ENCODE data around the gene TSC1.

The TSC1 gene

DNA sequence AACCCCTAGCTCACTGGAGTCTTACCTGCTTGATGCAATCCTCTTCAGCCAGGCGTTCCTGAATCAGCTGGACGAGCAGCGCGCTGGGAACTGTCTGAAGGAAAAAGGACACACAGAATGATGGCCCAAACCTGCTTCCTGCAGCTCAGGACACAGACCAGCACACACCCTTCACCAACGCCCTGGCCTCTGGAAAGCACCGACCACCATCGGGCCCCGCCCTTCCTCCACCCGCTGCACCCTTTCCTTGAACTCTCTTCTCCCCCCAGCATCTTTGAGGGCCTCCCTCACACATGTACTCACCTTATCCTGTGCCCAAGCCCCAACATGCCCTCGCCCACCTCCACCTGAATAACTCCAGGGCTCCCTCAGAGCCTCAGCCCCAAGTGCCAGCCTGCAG lies 89.6 kb downstream of the TSC1 start:
- no peak for TF ChIP-seq ZNF266 (tag by site-specific recombination; IDR thresholded peaks at IDR 0.05; ENCODE audit: low read depth)
- TF ChIP-seq KLF1 (tag by site-specific recombination; IDR thresholded peaks at IDR 0.05) = peak; percentile 93
- Histone ChIP-seq H3K9me3 (ENCODE audit: control insufficient read depth, insufficient read depth, low read depth, low read length) (no peaks in the 10 kb centered on the region), H3K27ac (ENCODE audit: extremely low read depth, low read depth, low read length) (no peak overlapping the region), H3K36me3 (ENCODE audit: control insufficient read depth in 2 of 2, insufficient read depth in 1 of 2, low read length in 2 of 2) (no peaks in the 10 kb centered on the region), H3K4me1 (ENCODE audit: control insufficient read depth, insufficient read depth, low read length) (no peaks in the 10 kb centered on the region), H3K4me3 (ENCODE audit: low read depth, low read length) (no peak overlapping the region)
- POLR2A ChIA-PET = no interaction called here
- CTCF ChIA-PET = no interaction called here

DNA sequence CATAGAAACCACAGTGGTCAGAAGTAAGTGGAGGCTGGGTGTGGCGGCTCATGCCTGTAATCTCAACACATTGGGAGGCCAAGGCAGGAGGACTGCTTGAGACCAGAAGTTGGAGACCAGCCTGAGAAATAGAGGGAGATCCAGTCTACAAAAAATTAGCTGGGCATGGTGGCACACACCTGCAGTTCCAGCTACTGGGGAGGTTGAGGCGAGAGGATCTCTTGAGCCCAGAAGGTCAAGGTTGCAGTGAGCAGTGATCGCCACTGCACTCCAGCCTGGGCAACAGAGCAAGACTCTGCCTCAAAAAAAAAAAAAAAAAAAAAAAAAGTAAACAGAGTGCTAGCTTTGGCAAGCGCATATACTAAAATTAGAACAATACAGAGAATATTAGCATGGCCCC lies 90.9 kb downstream of the TSC1 start:
- Histone ChIP-seq H3K4me3 (ENCODE audit: low read depth, low read length) (no peak overlapping the region), H3K27ac (ENCODE audit: extremely low read depth, low read depth, low read length) (no peak overlapping the region), H3K36me3 (ENCODE audit: control insufficient read depth in 2 of 2, insufficient read depth in 1 of 2, low read length in 2 of 2) (no peaks in the 10 kb centered on the region), H3K4me1 (ENCODE audit: control insufficient read depth, insufficient read depth, low read length) (no peaks in the 10 kb centered on the region), H3K9me3 (ENCODE audit: control insufficient read depth, insufficient read depth, low read depth, low read length) (no peaks in the 10 kb centered on the region)
- TF ChIP-seq ZNF629 (tag by site-specific recombination; IDR thresholded peaks at IDR 0.05) (no peak), ZNF529 (tag by site-specific recombination; IDR thresholded peaks at IDR 0.05; ENCODE audit: insufficient replicate concordance) (no peak), ZNF785 (tag by site-specific recombination; IDR thresholded peaks at IDR 0.05) (no peak), HOXD13 (CRISPR knock-in tag; IDR thresholded peaks at IDR 0.05; ENCODE audit: borderline replicate concordance) (no peak), ZNF211 (tag by site-specific recombination; IDR thresholded peaks at IDR 0.05; ENCODE audit: low read depth) (no peak), ZNF558 (tag by site-specific recombination; IDR thresholded peaks at IDR 0.05) (no peak), ZNF426 (tag by site-specific recombination; IDR thresholded peaks at IDR 0.05) (no peak)
- TF ChIP-seq, protein P1, sequence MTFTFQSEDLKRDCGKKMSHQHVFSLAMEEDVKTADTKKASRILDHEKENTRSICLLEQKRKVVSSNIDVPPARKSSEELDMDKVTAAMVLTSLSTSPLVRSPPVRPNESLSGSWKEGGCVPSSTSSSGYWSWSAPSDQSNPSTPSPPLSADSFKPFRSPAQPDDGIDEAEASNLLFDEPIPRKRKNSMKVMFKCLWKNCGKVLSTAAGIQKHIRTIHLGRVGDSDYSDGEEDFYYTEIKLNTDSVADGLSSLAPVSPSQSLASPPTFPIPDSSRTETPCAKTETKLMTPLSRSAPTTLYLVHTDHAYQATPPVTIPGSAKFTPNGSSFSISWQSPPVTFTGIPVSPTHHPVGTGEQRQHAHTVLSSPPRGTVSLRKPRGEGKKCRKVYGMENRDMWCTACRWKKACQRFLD (tag by site-specific recombination; IDR thresholded peaks at IDR 0.05) = no peak
- TF ChIP-seq, protein P2, sequence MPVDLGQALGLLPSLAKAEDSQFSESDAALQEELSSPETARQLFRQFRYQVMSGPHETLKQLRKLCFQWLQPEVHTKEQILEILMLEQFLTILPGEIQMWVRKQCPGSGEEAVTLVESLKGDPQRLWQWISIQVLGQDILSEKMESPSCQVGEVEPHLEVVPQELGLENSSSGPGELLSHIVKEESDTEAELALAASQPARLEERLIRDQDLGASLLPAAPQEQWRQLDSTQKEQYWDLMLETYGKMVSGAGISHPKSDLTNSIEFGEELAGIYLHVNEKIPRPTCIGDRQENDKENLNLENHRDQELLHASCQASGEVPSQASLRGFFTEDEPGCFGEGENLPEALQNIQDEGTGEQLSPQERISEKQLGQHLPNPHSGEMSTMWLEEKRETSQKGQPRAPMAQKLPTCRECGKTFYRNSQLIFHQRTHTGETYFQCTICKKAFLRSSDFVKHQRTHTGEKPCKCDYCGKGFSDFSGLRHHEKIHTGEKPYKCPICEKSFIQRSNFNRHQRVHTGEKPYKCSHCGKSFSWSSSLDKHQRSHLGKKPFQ (tag by site-specific recombination; IDR thresholded peaks at IDR 0.05) = no peak
- ChIA-PET CTCF (interaction anchor here (0.5 to 0.7 kb wide), 2 partner anchors 21 to 48 kb away, joined by 5 read pairs; no protein-coding TSS in a partner anchor), POLR2A (no interaction called here)

DNA sequence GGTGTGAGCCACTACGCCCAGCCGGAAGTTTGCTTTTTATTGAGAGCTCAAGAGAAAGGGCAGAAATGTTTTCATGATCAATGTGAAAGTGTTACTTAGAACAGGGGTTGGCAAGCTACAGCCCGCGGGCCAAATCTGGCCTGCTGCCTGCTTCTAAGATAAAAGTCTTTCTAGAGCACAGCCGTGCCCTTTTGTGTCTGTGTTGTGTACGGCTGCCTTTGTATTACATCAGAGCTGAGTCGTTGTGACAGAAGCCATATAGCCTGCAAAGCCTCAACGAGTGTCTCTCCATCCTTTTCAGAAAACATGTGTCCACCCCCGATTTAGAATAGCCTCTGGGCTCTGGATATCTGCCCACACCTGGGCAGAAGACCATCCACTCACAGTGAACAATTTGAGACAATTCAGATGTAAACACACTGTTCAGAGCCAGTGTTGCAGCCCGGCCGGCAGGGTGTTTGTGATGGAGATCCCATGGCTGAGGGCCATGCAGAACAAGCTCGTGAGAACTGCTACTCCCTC lies 95.2 kb downstream of the TSC1 start:
- TF ChIP-seq ZNF354C (tag by site-specific recombination; IDR thresholded peaks at IDR 0.05; ENCODE audit: borderline replicate concordance, low read depth) (no peak), ZNF138 (tag by site-specific recombination; IDR thresholded peaks at IDR 0.05; ENCODE audit: borderline replicate concordance) (no peak)
- Histone ChIP-seq H3K4me3 (ENCODE audit: low read depth, low read length) (no peak overlapping the region), H3K27ac (ENCODE audit: extremely low read depth, low read depth, low read length) (no peak overlapping the region), H3K9me3 (ENCODE audit: control insufficient read depth, insufficient read depth, low read depth, low read length) (no peaks in the 10 kb centered on the region), H3K36me3 (ENCODE audit: control insufficient read depth in 2 of 2, insufficient read depth in 1 of 2, low read length in 2 of 2) (no peaks in the 10 kb centered on the region), H3K4me1 (ENCODE audit: control insufficient read depth, insufficient read depth, low read length) (no peaks in the 10 kb centered on the region)
- ChIA-PET CTCF (interaction anchor here (1.0 to 1.1 kb wide), 2 partner anchors 10 to 51 kb away, joined by 3 read pairs; no protein-coding TSS in a partner anchor), POLR2A (no interaction called here)

- Histone ChIP-seq H3K36me3 (ENCODE audit: control insufficient read depth in 2 of 2, insufficient read depth in 1 of 2, low read length in 2 of 2) (no peaks in the 10 kb centered on the region), H3K4me3 (ENCODE audit: low read depth, low read length) (no peak overlapping the region)
- CTCF ChIA-PET = interaction anchor here (0.6 kb wide), 1 partner anchor 68 kb away, joined by 3 read pairs; no protein-coding TSS in a partner anchor
- TF ChIP-seq ZBTB48 (tag by site-specific recombination; IDR thresholded peaks at IDR 0.05) (no peak), SP3 (tag by site-specific recombination; IDR thresholded peaks at IDR 0.05) (no peak), ZNF48 (tag by site-specific recombination; IDR thresholded peaks at IDR 0.05) (no peak), ZNF426 (tag by site-specific recombination; IDR thresholded peaks at IDR 0.05) (no peak), ZNF670 (tag by site-specific recombination; IDR thresholded peaks at IDR 0.05; ENCODE audit: low read depth) (no peak), REST (tag by site-specific recombination; IDR thresholded peaks at IDR 0.05) (no peak)
- TF ChIP-seq, protein P3, sequence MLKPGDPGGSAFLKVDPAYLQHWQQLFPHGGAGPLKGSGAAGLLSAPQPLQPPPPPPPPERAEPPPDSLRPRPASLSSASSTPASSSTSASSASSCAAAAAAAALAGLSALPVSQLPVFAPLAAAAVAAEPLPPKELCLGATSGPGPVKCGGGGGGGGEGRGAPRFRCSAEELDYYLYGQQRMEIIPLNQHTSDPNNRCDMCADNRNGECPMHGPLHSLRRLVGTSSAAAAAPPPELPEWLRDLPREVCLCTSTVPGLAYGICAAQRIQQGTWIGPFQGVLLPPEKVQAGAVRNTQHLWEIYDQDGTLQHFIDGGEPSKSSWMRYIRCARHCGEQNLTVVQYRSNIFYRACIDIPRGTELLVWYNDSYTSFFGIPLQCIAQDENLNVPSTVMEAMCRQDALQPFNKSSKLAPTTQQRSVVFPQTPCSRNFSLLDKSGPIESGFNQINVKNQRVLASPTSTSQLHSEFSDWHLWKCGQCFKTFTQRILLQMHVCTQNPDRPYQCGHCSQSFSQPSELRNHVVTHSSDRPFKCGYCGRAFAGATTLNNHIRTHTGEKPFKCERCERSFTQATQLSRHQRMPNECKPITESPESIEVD (tag by site-specific recombination; IDR thresholded peaks at IDR 0.05) = no peak
Observed at GRCh38 chr9:132846918-132847515, 97.4 kb downstream of the TSC1 start.

More at GRCh38 chr9:132846918-132847515, 97.4 kb downstream of the TSC1 start:
- no peaks in the 10 kb centered on the region for H3K9me3 ChIP-seq (ENCODE audit: control insufficient read depth, insufficient read depth, low read depth, low read length)
- H3K4me1 ChIP-seq (ENCODE audit: control insufficient read depth, insufficient read depth, low read length) = no peaks in the 10 kb centered on the region
- POLR2A ChIA-PET = no interaction called here
- H3K27ac ChIP-seq (ENCODE audit: extremely low read depth, low read depth, low read length) = no peak overlapping the region
